NCI-H1048 (cell line): Measurements from ENCODE around the gene UBA5.
"Not testable (repeated sequence)": the region's sequence is repeated elsewhere in the genome, so short reads cannot be mapped to it uniquely, and the experiment has no call there.

Experiments
- DNase-seq: peaks from one replicate; lab custom pipeline; 2025; lab: John Stamatoyannopoulos, UW

The UBA5 gene

DNA sequence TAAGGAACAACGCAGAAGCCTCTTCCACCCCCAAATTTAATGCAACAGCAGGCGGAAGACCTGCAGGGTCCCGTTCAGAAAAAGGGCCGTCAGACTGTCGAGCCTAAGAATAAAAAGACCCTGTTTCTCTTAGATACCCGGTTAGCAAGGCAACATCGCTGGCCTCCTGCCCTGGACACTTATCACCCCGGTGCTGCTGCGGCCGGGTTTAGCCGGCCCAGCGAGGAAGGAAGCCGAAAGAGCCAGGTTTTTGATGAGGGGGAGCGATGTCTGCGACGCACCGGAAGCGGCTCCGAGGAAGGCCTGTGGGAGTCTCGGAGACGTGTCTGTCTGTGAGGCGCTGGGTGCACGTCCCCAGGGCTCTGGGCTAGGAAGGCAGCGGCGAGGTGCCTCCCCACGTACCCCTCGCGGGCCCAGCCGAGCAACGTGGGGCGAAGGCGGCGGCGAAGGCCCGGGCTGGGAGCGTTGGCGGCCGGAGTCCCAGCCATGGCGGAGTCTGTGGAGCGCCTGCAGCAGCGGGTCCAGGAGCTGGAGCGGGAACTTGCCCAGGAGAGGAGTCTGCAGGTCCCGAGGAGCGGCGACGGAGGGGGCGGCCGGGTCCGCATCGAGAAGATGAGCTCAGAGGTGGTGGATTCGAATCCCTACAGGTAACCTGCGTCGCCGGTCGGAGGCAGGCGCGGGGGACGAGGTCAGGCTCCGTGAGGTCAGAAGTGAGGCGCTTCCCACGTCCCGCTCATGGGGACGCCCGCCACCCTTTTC is at the start of gene UBA5:
Gene UBA5, plus strand, starts transcription at position 278 of the 759 bp plus-strand sequence. Its CDS starts 209 bp downstream, at position 487.
- DNase-seq: no peak

DNA sequence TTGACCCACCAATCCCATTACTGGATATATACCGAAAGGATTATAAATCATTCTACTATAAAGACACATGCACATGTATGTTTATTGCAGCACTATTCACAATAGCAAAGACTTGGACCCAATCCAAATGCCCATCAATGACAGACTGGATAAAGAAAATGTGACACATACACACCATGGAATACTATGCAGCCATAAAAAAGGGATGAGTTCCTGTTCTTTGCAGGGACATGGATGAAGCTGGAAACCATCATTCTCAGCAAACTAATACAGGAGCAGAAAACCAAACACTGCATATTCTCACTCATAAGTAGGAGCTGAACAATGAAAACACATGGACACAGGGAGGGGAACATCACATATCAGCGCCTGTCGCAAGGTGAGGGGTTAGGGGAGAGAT is 44.8 kb upstream of the UBA5 start:
- DNase-seq: not testable (repeated sequence)

DNA sequence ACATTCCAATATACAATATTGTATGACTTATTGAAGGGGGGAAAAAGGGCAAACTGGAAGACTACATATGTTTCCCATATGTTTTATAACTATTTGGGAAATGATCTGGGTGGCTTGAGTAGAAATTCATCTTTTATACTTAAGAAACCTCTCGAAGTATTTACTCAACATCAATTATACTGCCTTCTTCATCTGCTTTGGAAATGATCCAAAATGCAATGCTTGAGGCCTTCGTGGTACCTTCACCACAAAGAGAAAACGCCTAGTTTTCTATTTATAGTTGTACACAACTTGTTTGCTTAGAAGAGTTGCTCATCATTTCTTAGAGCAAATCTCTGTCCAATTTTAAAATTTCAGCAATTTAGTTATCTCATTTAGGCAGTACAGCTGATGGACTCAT is 44.2 kb upstream of the UBA5 start:
- no peak for DNase-seq

DNA sequence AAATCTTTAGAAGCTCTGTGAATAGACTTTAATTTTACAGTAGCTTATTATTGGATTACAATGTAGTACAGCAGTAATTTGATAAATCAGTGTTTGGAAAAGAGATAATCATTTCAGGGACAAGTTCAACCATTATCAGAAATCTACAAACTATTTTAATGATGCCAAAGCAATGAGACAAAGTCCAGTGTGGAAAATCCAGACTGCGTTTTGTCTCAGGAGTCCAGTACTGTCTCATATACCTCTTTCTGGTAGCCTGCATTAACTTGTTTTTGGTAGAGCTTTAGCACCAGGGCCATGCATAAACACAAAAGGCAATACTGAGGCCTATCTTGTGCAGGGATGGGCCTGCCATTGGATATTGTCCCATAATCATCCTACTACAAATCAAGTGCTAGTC is 43.3 kb upstream of the UBA5 start:
- DNase-seq: no peak

DNA sequence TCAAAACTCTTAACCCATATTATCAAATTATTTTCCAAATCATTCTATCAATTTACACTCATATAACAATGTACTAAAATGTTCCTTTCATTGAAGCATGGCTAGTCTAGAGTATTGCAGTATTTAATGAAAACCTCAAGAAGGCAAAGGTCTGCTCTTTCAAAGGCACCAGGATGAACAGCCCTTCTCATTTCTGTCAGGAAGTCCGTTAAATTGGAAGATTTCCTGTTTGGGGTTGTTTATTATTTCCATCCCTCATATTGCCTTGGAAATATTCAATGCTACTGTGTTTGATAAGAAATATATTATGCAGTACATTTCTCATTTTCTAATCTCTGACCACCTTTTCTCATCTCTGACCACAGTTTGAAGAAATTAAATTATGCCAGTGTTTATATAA is 38.0 kb upstream of the UBA5 start:
- no peak for DNase-seq

DNA sequence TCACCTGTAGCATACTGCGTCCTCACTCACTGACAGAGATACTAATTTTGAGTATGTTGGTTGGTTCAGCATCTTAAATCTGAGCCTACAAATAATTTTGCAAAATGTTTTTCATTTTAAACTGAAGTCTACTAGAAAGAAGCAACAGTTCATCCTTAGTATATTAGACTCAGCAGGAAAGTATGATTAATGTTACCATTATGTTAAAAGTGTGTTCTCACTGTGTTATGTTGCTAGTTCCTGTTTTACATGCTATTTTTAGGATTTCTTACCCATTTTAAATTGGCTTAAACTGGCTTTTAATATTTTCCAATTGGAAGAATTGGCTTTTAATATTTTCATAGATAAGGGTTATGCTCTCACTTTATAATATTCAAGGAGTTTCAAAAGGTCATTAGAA is 37.4 kb upstream of the UBA5 start:
- no peak for DNase-seq

DNA sequence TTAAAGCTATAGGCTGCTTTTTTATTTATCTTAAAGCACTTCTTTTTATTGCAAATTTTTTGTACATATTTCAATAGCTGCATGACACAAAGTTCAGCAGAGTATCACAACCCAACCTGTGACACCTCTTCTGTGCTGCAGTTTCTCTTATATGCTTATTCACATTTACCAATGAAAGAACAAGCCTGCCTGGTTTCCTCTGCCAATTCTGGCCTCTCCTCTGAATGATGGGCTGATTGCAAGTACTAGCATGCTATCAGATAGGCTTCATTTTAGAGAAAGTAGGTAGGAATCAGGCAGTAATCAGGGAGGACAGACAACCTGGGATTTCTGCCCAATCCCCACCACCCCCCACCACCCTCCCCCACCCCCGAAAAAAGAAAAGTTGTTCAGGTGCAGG is 36.5 kb upstream of the UBA5 start:
- no peak for DNase-seq

DNA sequence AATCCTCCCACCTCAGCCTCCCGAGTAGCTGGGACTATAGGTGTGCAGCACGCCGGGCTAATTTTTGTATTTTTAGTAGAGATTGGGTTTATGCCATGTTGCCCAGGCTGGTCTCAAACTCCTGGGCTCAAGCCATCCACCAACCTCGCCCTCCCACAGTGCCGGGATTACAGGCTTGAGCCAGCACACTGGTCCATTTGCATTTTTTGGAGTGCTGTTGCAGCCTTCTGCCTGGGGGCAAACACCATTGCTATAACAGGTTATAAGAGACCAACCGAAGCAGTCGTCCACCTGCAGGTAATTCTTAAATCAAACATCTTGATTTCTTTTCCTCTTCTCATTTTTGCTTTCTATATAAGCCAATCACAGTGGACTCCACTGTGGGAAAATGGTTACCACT is 35.3 kb upstream of the UBA5 start:
- no peak for DNase-seq

DNA sequence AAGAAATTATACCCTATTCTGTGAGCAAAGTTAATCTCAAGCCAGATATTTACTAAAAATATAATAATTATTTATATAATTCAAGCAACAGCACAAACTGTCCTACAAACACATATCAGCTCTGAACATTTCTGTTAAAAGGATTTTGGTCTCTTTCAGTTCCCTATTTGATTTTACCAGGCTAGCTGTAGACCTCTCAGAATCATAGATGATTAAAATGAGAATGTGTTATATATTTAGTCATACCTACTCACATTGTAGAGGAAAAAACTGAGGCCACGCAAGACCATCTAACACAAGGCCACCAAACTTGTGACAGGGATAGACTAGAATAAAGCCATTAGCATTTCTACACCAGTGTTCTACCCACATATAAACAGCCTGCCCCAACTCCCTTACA is 34.5 kb upstream of the UBA5 start:
- DNase-seq: no peak

DNA sequence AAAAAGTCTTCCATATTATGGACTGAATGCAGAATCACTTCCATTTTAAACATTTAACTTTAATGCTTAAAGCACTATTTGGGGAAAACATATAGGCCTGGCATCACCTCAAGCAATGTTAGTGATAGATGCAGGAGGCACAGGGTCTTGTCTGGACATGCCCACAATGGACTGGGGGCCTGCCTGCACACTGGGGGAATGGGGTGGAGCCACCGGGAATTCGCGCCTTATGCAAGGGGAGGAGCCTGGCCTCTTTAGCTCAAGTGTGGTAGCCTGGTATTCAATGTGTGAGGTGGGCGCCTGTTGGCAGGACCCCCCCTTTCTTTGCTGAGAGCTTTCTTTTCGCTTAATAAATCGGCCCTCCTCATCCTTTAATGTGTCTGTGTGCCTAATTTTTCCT is 33.2 kb upstream of the UBA5 start:
- no peak for DNase-seq

DNA sequence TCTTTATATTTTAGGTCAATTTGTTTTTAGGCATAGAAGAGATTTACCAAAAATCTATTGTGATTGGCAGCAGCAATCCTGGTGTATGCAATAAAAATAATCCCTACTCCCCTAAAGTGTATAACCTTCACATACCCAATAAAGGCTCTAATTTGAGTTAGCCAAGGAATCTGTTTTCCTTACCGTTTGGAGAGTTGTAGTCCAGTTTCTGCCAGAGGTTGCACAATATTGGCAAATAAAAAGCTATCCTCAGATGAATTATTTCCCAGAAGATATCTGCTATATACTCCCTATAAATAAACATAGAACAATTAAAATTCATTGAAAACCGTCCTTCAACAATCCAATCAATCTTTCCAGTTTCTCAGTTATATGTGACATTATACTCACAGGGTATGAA is 32.0 kb upstream of the UBA5 start:
- no peak for DNase-seq

DNA sequence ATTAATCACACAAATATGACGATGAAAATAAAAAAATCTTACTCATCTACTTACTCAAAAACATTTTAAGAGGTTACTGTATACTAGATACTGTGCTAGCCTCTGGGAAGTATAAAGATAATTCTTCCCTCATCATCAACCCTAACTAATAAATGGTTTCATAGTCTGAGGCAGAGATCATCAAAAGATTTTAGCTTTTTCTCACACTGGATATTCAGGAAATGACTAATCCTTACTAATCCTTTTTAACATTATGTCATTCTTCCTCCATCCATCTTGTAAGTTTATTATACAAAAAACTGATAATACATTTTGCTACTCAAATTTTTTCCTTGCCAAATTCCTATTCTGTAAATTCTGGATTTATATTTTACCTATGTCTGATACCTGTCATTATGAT is 30.2 kb upstream of the UBA5 start:
- DNase-seq: no peak

DNA sequence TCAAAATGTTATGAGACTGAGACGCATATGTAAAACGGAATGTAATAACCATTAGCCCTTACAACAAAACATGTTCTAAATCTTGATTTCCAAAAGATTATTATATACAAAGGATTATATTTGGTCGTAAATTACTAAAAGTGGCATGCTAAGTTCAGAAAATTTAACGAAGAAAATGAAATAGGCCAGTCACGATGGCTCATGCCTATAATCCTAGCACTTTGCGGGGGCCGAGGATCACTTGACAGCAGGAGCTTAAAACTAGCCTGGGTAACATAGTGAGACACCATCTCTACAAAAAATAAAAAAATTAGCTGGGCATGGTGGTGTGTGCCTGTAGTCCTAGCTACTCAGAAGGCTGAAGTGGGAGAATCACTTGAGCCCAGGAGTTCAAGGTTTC is 29.5 kb upstream of the UBA5 start:
- DNase-seq: no peak

DNA sequence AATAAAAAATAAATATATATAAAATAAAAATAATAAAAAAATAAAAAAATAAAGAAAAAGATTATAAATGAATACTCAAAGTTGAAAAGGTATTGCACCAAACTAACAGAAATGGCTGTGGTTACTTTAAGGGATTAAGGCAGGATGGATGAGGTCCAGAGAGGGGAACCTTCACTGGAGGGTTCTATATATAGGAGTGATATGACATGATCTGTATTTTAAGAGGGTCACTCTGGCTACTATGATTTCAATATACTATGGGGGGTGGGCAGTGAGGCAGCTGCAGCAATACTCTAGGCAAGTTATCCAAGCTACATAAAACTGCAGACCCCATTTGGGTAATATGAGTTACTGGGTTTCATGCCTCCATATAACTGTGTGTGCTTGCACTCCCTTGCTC is 25.1 kb upstream of the UBA5 start:
- no peak for DNase-seq

DNA sequence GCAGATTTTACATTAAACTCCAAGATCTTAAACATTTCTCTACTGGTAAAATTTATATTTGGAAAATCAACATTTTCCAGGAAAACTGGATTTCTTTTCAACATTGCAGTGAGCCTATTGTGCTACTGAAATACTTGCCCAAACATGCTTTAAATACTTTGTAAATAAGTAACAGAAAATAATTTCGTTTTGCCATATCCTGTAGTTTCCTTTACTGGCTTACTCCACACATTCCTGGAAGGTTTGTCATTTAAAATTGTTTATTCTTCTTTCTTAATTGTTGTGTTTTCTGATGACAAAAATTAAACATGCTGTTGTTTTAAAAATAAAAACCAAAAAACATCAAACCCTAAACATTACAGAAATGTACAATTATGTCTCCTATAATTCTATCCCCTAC is 22.5 kb upstream of the UBA5 start:
- DNase-seq: no peak

DNA sequence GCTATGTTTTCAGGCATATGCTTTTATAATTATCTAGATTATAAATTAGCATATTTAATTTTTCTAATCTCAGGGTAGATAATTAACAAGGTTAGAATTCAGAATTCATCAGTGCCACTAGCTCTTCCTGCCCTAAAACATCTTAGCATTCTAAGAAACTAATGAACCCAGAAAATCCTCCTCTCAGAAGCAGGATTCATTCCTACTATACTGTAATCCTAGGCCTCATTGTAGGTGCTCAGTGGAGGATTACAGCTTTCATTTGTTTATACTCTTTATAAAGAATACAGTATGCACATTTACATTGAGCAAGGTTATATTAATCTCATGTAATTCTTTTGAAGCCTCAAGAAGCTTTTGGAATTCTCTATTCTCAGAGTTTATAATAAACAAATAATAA is 21.4 kb upstream of the UBA5 start:
- DNase-seq: no peak

DNA sequence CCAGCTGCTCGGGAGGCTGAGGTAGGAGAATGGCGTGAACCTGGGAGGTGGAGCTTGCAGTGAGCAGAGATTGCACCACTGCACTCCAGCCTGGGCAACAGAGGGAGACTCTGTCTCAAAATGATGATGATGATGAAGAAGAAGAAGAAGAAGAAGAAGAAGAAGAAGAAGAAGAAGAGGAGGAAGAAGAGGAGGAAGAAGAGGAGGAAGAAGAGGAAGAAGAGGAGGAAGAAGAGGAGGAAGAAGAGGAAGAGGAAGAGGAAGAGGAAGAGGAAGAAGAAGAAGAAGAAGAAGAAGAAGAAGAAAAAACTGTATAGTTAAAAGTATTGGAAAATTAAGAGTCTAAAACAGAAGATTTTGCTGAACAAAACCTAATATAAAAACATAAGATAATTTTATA is 18.7 kb upstream of the UBA5 start:
- DNase-seq: not testable (repeated sequence)

DNA sequence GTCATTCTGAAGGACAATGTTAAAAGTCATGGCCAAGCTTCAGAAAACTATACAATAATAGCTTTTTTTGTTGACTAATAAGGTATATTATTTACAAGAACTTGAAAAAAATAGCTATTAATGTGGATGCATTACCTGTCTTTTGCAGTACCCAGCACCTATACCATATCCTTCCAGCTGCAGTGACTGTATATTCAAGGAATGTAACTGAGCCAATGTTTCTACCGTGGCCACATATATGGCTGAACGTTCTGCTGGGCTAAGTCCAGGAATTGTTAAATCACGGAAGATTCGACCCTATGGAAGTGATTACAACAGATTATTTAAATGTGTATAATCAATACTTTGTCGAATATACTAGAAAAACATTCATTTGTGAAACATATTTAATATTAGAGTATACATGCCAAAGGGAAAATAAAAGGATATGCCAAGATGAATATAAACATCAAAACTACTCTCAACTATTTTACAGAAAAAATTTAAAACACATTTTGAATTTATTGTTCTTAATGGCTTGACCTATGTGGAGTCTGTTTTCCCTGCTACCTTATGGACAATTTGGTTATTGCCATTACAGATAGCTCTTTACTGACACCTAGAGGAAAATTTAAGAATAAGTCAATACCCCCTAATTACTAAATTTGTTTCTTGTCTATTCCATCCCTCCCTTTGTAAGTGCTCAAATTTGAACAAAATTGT is 18.1 kb upstream of the UBA5 start:
- peak; percentile 29 for DNase-seq

DNA sequence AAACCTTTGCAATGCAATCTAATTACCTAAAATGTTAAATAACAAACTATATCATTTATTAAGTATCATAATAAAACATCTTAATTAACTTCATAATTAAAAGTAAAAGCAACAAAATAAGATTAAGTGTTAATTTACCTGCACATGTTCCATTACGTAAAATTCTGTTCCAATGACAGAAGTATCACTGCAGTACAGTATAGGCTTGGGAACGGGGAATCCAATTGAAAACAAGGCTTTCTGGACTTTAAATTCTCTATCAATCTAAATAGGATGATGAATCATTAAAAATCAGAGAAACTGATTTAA is 17.6 kb upstream of the UBA5 start:
- DNase-seq: no peak

DNA sequence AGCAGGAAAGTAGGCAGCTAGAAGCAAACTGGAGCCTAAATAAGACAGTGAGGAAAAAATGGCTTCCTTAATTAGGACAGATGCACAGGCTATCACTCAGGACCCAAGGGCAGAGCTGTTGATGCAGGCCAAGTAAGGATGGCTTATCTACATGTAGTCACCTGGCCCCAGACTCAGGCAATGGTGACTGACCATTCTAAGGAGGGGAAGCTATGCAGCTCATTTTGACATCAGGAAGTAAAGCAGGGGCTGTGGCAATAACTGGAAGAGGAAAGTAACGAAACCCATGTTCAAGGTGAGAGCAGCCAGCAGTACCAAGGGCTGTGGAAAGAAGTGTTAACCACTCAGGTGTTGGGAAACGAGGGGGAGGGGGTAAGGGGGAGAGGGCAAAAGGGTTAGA is 16.8 kb upstream of the UBA5 start:
- no peak for DNase-seq

DNA sequence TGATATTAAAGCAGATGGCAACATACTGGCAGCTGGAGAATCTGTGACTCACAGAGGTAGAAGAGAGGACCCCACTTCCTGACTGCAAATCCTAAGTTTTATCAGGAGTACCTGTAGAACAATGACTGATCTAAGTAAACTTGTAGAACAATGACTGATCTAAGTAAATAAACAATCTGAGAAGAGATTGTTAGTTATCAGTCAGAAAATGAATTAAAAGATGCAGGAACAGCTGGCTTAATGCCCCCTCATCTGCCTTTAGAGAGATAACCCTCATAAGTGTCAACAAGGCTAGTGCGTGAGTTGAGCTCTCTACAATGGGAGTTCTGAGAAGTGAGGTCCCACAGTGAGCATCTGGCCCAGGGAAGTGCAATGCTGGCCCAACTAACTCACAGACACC is 15.1 kb upstream of the UBA5 start:
- no peak for DNase-seq

DNA sequence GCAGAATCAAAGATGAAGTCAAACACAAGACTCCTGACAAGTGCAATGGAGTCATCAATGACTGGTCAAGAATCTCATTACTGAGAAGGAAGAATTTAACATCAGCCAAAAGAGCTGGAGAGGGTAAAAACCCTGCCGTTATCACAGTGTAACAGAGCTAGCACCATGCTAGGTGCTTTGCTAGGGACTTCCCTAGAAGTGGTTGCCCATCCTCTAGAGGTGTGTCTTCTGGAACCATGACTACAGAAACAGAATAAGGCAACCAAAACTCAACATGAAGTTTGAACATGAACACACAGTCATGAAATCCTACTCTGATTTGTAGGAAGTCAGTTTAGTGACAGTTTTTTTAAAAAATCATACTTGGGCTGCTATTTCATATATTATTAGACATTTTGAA is 10.0 kb upstream of the UBA5 start:
- DNase-seq: no peak

DNA sequence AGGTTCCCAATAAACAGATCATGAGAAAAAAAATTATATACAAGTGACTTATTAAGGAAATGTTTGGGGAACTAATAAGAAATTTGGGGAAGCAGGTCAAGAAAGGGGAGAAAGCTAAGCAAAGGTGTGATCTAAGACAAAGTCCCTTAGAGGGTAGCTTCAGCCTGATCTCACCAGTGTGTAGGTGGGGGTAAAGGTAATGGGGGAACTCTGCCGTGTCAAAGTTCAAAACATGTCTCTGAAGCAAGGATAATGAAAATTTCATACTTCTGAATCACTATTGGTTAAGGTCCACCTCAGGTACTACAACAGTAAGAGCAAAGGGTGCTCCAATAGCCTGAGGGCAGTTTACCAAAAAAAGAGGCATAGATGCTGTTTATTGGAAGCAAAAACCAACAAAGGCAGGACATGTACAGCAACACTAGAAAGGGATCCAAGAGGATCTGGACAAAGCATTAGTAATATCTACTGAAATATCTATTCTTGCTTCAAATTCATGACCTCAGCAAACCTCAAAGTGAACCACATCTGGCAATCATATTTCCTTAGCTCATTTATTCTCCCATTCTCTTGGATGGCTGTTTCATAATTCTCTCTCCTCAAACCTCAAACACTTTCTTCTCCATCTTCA is 7.4 kb upstream of the UBA5 start:
- DNase-seq: no peak

DNA sequence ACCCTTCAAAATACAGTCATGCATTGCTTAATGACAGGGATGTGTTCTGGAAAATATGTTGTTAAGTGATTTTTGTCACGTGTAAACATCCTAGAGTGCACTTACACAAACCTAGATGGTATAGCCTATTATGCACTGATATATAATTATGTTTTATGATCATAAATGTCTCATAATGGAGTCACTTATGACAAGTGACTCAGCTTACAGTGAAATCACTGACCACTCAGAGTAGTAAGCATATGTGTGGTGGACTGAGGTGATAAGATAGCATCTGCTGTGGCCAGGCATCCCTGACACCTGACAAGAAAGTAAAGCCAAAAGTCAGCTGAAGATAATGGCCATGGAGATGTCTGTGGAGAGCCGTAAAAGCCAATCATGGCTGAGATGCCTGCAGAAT is 5.9 kb upstream of the UBA5 start:
- no peak for DNase-seq
